Measurements from ENCODE around the gene TMEM123. TPM values are rescaled to one million over a fixed set of nuclear protein-coding genes. Genes with fewer than 3 reads are reported as not detected.

TMEM123 gene
- total RNA-seq, 2 experiments from 2014 or later = 288 to 307 TPM

DNA sequence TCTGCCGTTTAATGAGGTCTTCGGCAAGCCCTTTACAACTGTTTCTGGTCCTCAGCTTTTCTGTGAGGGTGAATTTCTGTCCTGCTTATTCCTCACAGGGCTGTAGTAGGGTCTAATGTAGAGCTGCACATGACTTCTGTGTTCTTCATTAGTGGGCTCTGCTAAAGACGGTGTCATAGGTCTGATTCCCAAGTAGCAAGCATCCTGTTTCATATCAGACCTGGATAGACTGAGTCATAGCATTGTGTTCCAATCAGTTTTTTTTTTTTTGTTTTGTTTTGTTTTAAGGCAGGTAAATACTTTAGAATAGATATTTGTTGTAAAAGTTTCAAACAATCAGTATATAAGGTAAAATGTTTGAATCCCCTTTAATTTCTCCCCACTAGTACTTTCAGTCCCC is 70.2 kb downstream of the TMEM123 start:
- no peaks in the 10 kb centered on the region for H3K9me3 ChIP-seq (ENCODE audit: control insufficient read depth in 1 of 2, insufficient read depth in 1 of 2, low read length in 2 of 2)
- no peaks in the 10 kb centered on the region for H3K27me3 Mint-ChIP-seq
- no peak overlapping the region for H3K4me3 ChIP-seq (ENCODE audit: low read length)
- H3K9me3 Mint-ChIP-seq = no peaks in the 10 kb centered on the region
- CTCF ChIA-PET = interaction anchor here (0.8 to 1.0 kb wide), 2 partner anchors 8 to 95 kb away, joined by 3 read pairs; no protein-coding TSS in a partner anchor
- ATAC-seq (ENCODE audit: poor library complexity) (no peak), DNase-seq (no peak)
- no peak overlapping the region for H3K4me3 Mint-ChIP-seq
- peaks cover 91% of the 10 kb centered on the region for H3K36me3 Mint-ChIP-seq (ENCODE audit: low read depth)
- intact Hi-C loops (cut with DNase I, micrococcal nuclease) = no loop called here
- H3K27ac ChIP-seq (ENCODE audit: low read depth in 1 of 2, low read length in 2 of 2) = no peak overlapping the region
- peaks cover 70% of the 10 kb centered on the region for H3K36me3 ChIP-seq (ENCODE audit: insufficient read depth, low read length)
- TF ChIP-seq, protein P1, sequence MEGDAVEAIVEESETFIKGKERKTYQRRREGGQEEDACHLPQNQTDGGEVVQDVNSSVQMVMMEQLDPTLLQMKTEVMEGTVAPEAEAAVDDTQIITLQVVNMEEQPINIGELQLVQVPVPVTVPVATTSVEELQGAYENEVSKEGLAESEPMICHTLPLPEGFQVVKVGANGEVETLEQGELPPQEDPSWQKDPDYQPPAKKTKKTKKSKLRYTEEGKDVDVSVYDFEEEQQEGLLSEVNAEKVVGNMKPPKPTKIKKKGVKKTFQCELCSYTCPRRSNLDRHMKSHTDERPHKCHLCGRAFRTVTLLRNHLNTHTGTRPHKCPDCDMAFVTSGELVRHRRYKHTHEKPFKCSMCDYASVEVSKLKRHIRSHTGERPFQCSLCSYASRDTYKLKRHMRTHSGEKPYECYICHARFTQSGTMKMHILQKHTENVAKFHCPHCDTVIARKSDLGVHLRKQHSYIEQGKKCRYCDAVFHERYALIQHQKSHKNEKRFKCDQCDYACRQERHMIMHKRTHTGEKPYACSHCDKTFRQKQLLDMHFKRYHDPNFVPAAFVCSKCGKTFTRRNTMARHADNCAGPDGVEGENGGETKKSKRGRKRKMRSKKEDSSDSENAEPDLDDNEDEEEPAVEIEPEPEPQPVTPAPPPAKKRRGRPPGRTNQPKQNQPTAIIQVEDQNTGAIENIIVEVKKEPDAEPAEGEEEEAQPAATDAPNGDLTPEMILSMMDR (IDR thresholded peaks at IDR 0.05) = no peak
- no peaks in the 10 kb centered on the region for H3K4me1 ChIP-seq (ENCODE audit: insufficient read depth, low read length)
- H3K4me1 Mint-ChIP-seq (ENCODE audit: low read depth) = peaks cover 25% of the 10 kb centered on the region
- H3K27me3 ChIP-seq (ENCODE audit: control insufficient read depth in 1 of 2, insufficient read depth in 2 of 2, low read length in 2 of 2) = no peaks in the 10 kb centered on the region
- POLR2A ChIA-PET = no interaction called here
- H3K27ac Mint-ChIP-seq = no peak overlapping the region

DNA sequence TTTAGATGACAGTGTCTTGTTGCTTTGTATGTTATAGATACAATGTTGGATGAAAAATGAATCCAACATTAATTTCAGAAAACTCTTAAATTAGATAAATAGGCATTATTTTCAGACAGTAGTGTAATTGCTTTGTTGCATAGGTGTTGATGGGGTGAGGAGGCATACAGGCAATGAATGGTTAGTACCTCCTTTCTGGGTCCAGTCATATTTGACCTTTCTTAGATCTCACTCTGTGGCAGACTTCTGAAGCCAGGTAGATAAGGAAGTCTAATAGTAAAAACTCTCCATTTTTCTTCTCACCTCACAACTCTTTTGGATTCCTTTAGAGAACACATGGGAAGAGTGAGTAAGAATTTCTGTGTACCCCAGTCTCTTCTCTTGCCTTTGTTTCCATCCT is 73.7 kb downstream of the TMEM123 start:
- Histone ChIP-seq H3K4me3 (ENCODE audit: low read length) (no peak overlapping the region), H3K27ac (ENCODE audit: low read depth in 1 of 2, low read length in 2 of 2) (no peak overlapping the region), H3K9me3 (ENCODE audit: control insufficient read depth in 1 of 2, insufficient read depth in 1 of 2, low read length in 2 of 2) (no peaks in the 10 kb centered on the region), H3K4me1 (ENCODE audit: insufficient read depth, low read length) (peaks cover 8% of the 10 kb centered on the region), H3K36me3 (ENCODE audit: insufficient read depth, low read length) (peaks cover 69% of the 10 kb centered on the region), H3K27me3 (ENCODE audit: control insufficient read depth in 1 of 2, insufficient read depth in 2 of 2, low read length in 2 of 2) (no peaks in the 10 kb centered on the region)
- ChIA-PET CTCF (interaction anchor here (1.7 kb wide), 1 partner anchor 11 kb away, joined by 4 read pairs; no protein-coding TSS in a partner anchor), POLR2A (no interaction called here)
- peaks cover 16% of the 10 kb centered on the region for H3K4me1 Mint-ChIP-seq (ENCODE audit: low read depth)
- peaks cover 85% of the 10 kb centered on the region for H3K36me3 Mint-ChIP-seq (ENCODE audit: low read depth)
- TF ChIP-seq, protein P1 (IDR thresholded peaks at IDR 0.05) = no peak
- no peaks in the 10 kb centered on the region for H3K9me3 Mint-ChIP-seq
- no peak overlapping the region for H3K4me3 Mint-ChIP-seq
- no peak overlapping the region for H3K27ac Mint-ChIP-seq
- ATAC-seq (ENCODE audit: poor library complexity) = no peak
- intact Hi-C loops (cut with DNase I, micrococcal nuclease) = no loop called here
- no peaks in the 10 kb centered on the region for H3K27me3 Mint-ChIP-seq
- DNase-seq = no peak

DNA sequence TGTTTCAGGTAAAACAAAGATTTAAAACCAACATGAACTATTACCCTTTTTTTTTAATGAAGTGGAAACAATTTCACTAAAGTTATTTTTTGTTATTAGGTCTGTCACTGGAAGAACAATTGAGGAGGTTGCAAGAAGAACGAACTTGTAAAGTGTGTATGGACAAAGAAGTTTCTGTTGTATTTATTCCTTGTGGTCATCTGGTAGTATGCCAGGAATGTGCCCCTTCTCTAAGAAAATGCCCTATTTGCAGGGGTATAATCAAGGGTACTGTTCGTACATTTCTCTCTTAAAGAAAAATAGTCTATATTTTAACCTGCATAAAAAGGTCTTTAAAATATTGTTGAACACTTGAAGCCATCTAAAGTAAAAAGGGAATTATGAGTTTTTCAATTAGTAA is 74.7 kb downstream of the TMEM123 start:
- Mint-ChIP-seq H3K4me3 (no peak overlapping the region), H3K4me1 (ENCODE audit: low read depth) (peaks cover 16% of the 10 kb centered on the region), H3K27ac (no peak overlapping the region), H3K36me3 (ENCODE audit: low read depth) (peaks cover 80% of the 10 kb centered on the region), H3K27me3 (no peaks in the 10 kb centered on the region), H3K9me3 (no peaks in the 10 kb centered on the region)
- TF ChIP-seq, protein P1 (IDR thresholded peaks at IDR 0.05) = no peak
- Histone ChIP-seq H3K36me3 (ENCODE audit: insufficient read depth, low read length) (peaks cover 61% of the 10 kb centered on the region), H3K4me1 (ENCODE audit: insufficient read depth, low read length) (peaks cover 8% of the 10 kb centered on the region), H3K4me3 (ENCODE audit: low read length) (no peak overlapping the region), H3K27me3 (ENCODE audit: control insufficient read depth in 1 of 2, insufficient read depth in 2 of 2, low read length in 2 of 2) (no peaks in the 10 kb centered on the region), H3K27ac (ENCODE audit: low read depth in 1 of 2, low read length in 2 of 2) (no peak overlapping the region), H3K9me3 (ENCODE audit: control insufficient read depth in 1 of 2, insufficient read depth in 1 of 2, low read length in 2 of 2) (no peaks in the 10 kb centered on the region)
- DNase-seq (no peak), ATAC-seq (ENCODE audit: poor library complexity) (no peak)
- ChIA-PET CTCF (no interaction called here), POLR2A (no interaction called here)
- intact Hi-C loops (cut with DNase I, micrococcal nuclease) = no loop called here
